IPS-20b (cell line): ENCODE results near the gene ORAI3.

ENCODE experiments used
- H3K27ac ChIP-seq: one replicate; pipeline ENCODE4 v1.5.1; 2013; ENCODE audit warnings: low read length
- H3K27me3 ChIP-seq: 2 replicates; pipeline ENCODE4 v1.6.1; 2013; ENCODE audit warnings: mild to moderate bottlenecking, low read length, inconsistent platforms; ENCODE audit not compliant: insufficient read depth
- H3K36me3 ChIP-seq: 2 replicates; pipeline ENCODE4 v1.6.1; 2013; ENCODE audit warnings: low read depth, mild to moderate bottlenecking, inconsistent platforms, low read length, moderate library complexity; ENCODE audit not compliant: insufficient read depth
- H3K4me1 ChIP-seq: 2 replicates; pipeline ENCODE4 v1.6.1; 2013; ENCODE audit warnings: mild to moderate bottlenecking, control low read depth, inconsistent platforms, low read length, moderate library complexity; ENCODE audit not compliant: insufficient read depth
- H3K4me3 ChIP-seq: 2 replicates; pipeline ENCODE4 v1.5.1; 2013; ENCODE audit warnings: mild to moderate bottlenecking, low read length, inconsistent platforms
- H3K9ac ChIP-seq: 2 replicates; pipeline ENCODE4 v1.6.1; 2013; ENCODE audit warnings: low read depth, mild to moderate bottlenecking, inconsistent platforms, low read length, moderate library complexity
- H3K9me3 ChIP-seq: 2 replicates; pipeline ENCODE4 v1.6.1; 2013; ENCODE audit warnings: mild to moderate bottlenecking, low read depth, low read length, inconsistent platforms; ENCODE audit not compliant: insufficient read depth

Gene ORAI3

GRCh38 chr16:30989469-30990047 is 40.7 kb downstream of the ORAI3 start:
- Histone ChIP-seq H3K9ac (no peak overlapping the region), H3K36me3 (peaks cover 3% of the 10 kb centered on the region; the same call in 1 of the 2 replicates), H3K27me3 (no peaks in the 10 kb centered on the region), H3K27ac (no peak overlapping the region), H3K4me3 (no peak overlapping the region), H3K9me3 (no peaks in the 10 kb centered on the region), H3K4me1 (no peaks in the 10 kb centered on the region; the same call in 1 of the 2 replicates)

- no peak overlapping the region for H3K4me3 ChIP-seq
- H3K36me3 ChIP-seq = no peaks in the 10 kb centered on the region
- no peaks in the 10 kb centered on the region for H3K27me3 ChIP-seq
- no peak overlapping the region for H3K27ac ChIP-seq
- H3K9me3 ChIP-seq = no peaks in the 10 kb centered on the region
- no peaks in the 10 kb centered on the region; the same call in 1 of the 2 replicates for H3K4me1 ChIP-seq
- H3K9ac ChIP-seq = no peak overlapping the region
These were observed 41.2 kb downstream of the ORAI3 start for GRCh38 chr16:30990105-30990504.

GRCh38 chr16:30991052-30991451 is 42.2 kb downstream of the ORAI3 start:
- Histone ChIP-seq H3K4me1 (no peaks in the 10 kb centered on the region), H3K27ac (no peak overlapping the region)

GRCh38 chr16:30992276-30992780 is 43.5 kb downstream of the ORAI3 start:
- H3K36me3 ChIP-seq = no peaks in the 10 kb centered on the region
- no peaks in the 10 kb centered on the region for H3K9me3 ChIP-seq
- H3K4me3 ChIP-seq = no peak overlapping the region
- no peaks in the 10 kb centered on the region for H3K4me1 ChIP-seq
- no peak overlapping the region for H3K27ac ChIP-seq
- peaks cover 7% of the 10 kb centered on the region for H3K27me3 ChIP-seq
- H3K9ac ChIP-seq = no peak overlapping the region

More at GRCh38 chr16:30991052-30991451, 42.2 kb downstream of the ORAI3 start:
- Histone ChIP-seq H3K9me3 (no peaks in the 10 kb centered on the region), H3K36me3 (no peaks in the 10 kb centered on the region), H3K27me3 (peaks cover under 1% of the 10 kb centered on the region), H3K4me3 (no peak overlapping the region), H3K9ac (no peak overlapping the region)

GRCh38 chr16:30992931-30993816 is 44.3 kb downstream of the ORAI3 start:
- no peaks in the 10 kb centered on the region for H3K9me3 ChIP-seq
- H3K4me1 ChIP-seq = no peaks in the 10 kb centered on the region
- no peak overlapping the region for H3K4me3 ChIP-seq
- no peak overlapping the region for H3K27ac ChIP-seq
- no peaks in the 10 kb centered on the region for H3K36me3 ChIP-seq
- peaks cover 14% of the 10 kb centered on the region for H3K27me3 ChIP-seq
- no peak overlapping the region for H3K9ac ChIP-seq

- Histone ChIP-seq H3K4me3 (peak overlapping the region; percentile 85), H3K9ac (peak overlapping the region; percentile 70; the same call in 1 of the 2 replicates), H3K36me3 (no peaks in the 10 kb centered on the region), H3K27ac (no peak overlapping the region), H3K27me3 (peaks cover 26% of the 10 kb centered on the region), H3K4me1 (peaks cover 5% of the 10 kb centered on the region; the same call in 1 of the 2 replicates), H3K9me3 (no peaks in the 10 kb centered on the region)
These were observed 47.1 kb downstream of the ORAI3 start for GRCh38 chr16:30995927-30996323.

- no peaks in the 10 kb centered on the region for H3K36me3 ChIP-seq
- H3K9me3 ChIP-seq = no peaks in the 10 kb centered on the region
- H3K27me3 ChIP-seq = peaks cover 26% of the 10 kb centered on the region
- peaks cover 5% of the 10 kb centered on the region; the same call in 1 of the 2 replicates for H3K4me1 ChIP-seq
- H3K27ac ChIP-seq = no peak overlapping the region
- H3K9ac ChIP-seq = peak overlapping the region; percentile 70; the same call in 1 of the 2 replicates
- H3K4me3 ChIP-seq = peak overlapping the region; percentile 85
These were observed 47.6 kb downstream of the ORAI3 start for GRCh38 chr16:30996324-30996984.

- no peaks in the 10 kb centered on the region for H3K36me3 ChIP-seq
- H3K4me1 ChIP-seq = peaks cover 5% of the 10 kb centered on the region; the same call in 1 of the 2 replicates
- peak overlapping the region; percentile 70; the same call in 1 of the 2 replicates for H3K9ac ChIP-seq
- peak overlapping the region; percentile 85 for H3K4me3 ChIP-seq
- peaks cover 26% of the 10 kb centered on the region for H3K27me3 ChIP-seq
- H3K9me3 ChIP-seq = no peaks in the 10 kb centered on the region
- H3K27ac ChIP-seq = no peak overlapping the region
These were observed 48.3 kb downstream of the ORAI3 start for GRCh38 chr16:30996985-30997724.

- peak overlapping the region; percentile 17; the same call in 1 of the 2 replicates for H3K9ac ChIP-seq
These were observed 49.1 kb downstream of the ORAI3 start for GRCh38 chr16:30997725-30998711.

More at GRCh38 chr16:30997725-30998711, 49.1 kb downstream of the ORAI3 start:
- peaks cover 26% of the 10 kb centered on the region for H3K27me3 ChIP-seq
- H3K36me3 ChIP-seq = no peaks in the 10 kb centered on the region
- H3K9me3 ChIP-seq = no peaks in the 10 kb centered on the region
- no peak overlapping the region for H3K27ac ChIP-seq
- H3K4me1 ChIP-seq = peaks cover 5% of the 10 kb centered on the region; the same call in 1 of the 2 replicates
- H3K4me3 ChIP-seq = peak overlapping the region; percentile 74
